ENCODE data around the gene TERT.

The TERT gene

DNA sequence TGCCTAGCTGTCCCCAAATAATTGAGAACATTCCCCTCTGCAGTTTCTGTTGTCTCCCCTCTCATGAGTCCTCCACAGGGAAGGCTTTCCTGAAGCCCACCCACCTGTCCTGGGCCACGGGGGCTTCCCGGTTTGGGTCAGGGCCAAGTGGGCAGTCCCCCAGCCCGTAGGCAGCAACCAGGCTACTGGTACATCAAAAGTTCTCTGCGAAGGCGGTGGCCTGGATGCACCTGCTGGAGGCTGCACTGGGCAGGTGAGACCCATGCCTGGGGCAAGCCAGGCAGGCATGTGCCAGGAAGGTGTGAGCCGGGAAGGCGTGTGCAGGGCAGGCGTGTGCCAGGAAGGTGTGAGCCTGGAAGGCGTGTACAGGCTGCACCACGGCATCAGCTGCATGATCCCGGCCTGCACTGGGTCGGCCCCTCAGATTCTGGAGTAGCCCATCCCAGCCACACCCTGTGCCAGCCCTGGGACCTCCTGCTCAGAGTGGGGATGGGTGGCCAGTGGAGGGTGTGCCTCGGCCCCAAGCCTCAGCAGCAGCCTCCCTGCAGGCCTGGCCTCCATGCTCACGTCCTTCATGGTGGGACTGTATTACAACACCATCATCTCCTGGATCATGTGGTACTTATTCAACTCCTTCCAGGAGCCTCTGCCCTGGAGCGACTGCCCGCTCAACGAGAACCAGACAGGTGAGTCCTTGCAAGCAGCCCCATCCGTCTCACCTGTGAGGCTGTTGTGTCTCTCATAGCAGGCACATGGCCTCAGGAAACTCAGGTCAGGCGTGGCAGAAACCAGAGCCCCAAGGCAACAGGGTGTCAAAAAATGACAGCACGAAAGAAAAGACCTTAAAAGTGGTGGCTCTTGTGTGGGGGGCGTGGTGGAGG is 84.7 kb downstream of the TERT start:
- TF ChIP-seq, protein P1, sequence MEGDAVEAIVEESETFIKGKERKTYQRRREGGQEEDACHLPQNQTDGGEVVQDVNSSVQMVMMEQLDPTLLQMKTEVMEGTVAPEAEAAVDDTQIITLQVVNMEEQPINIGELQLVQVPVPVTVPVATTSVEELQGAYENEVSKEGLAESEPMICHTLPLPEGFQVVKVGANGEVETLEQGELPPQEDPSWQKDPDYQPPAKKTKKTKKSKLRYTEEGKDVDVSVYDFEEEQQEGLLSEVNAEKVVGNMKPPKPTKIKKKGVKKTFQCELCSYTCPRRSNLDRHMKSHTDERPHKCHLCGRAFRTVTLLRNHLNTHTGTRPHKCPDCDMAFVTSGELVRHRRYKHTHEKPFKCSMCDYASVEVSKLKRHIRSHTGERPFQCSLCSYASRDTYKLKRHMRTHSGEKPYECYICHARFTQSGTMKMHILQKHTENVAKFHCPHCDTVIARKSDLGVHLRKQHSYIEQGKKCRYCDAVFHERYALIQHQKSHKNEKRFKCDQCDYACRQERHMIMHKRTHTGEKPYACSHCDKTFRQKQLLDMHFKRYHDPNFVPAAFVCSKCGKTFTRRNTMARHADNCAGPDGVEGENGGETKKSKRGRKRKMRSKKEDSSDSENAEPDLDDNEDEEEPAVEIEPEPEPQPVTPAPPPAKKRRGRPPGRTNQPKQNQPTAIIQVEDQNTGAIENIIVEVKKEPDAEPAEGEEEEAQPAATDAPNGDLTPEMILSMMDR (IDR thresholded peaks at IDR 0.05; ENCODE audit: insufficient read depth, missing control alignments): no peak
- FAIRE-seq (no peak), DNase-seq (ENCODE audit: insufficient read length, low spot score) (no peak)

DNA sequence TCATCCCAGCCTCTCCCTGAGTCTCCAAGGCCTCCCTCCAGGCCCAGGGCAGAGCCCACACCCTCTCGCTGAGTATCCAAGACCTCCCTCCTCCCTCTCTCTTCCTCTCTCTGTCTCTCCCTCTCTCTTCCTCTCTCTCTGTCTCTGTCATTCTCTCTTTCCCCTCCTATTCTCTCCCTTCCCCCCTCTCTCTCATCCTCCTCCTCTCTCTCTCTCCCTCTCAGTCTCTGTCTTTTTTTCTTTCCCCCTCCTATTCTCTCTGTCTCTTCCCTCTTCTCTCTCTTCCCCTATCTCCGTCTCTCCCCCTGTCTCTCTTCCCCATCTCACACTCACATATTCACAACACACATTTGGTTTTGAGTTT is 85.4 kb downstream of the TERT start:
- DNase-seq (ENCODE audit: insufficient read length, low spot score) (no peak), FAIRE-seq (no peak)
- TF ChIP-seq, protein P1 (IDR thresholded peaks at IDR 0.05; ENCODE audit: insufficient read depth, missing control alignments): no peak

DNA sequence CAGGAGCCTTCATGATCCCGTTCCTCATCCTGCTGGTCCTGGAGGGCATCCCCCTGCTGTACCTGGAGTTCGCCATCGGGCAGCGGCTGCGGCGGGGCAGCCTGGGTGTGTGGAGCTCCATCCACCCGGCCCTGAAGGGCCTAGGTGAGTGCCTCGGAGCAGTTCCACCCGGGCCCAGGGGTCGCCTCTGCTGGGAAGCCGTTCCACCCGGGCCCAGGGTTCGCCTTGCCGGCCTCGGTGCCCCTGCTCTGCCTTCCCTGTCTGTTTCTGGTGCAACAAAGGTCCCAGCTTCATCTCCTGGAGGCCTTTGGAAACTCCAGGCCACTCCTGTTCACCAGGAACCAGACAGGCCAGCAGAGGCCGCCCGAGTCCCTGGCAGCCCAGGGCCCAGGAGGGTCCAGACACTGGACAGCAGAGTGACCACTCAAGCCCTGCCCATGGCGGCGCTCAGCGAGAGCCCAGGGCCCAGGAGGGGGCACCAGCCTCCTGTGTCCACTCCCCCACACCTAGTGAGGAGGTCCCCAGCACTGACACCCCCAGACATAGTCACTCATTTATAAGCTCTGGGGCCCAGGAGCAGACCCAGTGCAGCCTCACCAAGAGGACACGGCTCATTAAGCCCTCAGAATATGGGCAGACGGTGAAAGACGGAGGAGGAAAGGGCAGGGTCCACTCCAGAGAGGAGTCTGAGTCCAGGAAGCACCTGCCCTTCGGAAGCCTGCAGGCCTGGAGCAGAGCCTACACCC is 86.0 kb downstream of the TERT start:
- no peak for DNase-seq (ENCODE audit: insufficient read length, low spot score)
- TF ChIP-seq, protein P1 (IDR thresholded peaks at IDR 0.05; ENCODE audit: insufficient read depth, missing control alignments): peak; percentile 34
- FAIRE-seq: no peak

DNA sequence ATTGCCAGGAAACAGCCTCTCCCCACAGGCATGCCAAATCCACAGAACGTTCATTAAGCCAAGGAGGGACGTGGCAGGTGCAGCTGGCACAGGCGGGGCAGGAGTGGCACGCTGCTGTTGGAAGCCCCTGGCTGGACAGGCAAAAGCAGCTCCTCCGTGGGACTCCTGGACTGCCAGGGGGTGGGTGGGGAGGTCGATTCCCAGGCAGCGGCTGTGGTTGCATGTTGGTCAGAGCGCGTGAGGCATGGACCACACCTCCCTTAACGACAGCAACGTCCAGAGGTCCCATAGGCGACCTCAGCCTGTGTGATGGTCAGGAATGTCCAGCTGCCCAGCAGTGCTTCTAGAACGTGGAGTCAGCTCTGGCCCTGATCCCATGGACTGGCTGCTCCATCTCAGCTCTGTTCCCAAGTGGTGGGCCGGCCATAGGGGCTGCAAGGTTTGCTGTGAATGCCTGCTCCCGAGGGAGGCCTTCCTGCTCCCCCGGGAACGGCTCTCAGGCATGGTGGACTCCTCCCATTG is 86.6 kb downstream of the TERT start:
- TF ChIP-seq, protein P1 (IDR thresholded peaks at IDR 0.05; ENCODE audit: insufficient read depth, missing control alignments): no peak
- FAIRE-seq (no peak), DNase-seq (ENCODE audit: insufficient read length, low spot score) (no peak)

DNA sequence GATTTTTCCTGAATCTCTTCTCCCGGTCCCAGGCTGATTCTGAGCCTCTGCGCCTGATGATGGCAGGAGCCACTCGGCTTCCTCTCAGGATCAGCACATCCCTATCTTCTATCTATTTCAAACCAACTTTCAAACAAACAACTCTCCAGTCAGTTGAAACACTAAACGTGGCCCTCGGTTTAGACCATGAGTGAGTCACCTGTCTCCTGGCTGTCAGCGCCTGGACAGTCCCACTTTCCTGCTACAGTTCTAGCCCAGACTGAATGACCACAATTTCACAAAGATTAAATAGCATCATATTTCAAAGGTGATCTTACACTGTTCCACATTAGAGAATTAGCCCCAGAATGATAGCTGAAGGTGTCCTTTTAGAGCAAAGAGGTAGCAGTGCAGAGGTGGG is 87.3 kb downstream of the TERT start:
- DNase-seq (ENCODE audit: insufficient read length, low spot score) (no peak), FAIRE-seq (no peak)
- TF ChIP-seq, protein P1 (IDR thresholded peaks at IDR 0.05; ENCODE audit: insufficient read depth, missing control alignments): no peak

DNA sequence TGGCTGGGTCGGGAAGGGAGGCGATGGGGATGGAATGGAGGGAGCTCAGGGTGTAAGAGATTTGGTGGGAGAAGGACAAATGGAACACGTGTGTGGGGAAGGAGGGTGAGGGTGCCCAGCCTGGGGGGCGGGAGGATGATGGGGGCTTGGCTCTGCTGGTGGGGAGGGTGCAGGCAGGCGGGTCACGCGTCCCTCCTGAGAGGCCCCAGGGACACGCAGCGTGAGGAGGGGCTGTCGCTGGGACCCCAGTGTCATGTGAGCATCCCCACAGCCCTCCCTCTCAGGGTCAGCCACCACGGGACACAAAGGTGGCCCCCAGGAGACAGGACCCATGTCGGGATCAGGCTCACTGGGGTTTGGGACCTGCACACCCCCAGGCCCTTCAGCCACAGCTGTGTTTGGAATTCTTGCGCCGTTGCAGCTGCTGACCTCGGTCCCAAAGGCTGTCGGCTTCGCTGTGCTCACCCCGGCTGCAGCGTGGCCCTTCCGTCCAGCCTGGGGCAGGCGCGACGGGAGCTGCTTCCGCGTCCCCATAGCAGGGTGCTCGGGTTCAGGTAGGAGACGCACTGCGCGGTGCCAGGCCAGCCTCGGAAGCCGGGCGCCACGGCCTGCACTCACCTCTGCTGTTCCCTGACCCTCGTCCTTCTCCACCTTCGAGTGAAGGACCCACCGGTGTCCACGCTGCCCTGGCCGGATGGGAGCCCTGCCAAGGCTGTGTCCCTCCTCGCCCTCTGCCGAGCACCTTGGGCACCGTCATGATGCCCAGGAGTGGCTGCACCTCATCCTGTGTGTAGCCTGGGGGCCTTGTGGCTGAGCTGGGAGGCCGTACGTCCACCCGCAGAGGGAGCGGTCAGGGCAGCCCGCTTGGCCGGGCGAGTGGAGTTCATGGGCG is 88.1 kb downstream of the TERT start:
- FAIRE-seq (no peak), DNase-seq (ENCODE audit: insufficient read length, low spot score) (no peak)
- TF ChIP-seq, protein P1 (IDR thresholded peaks at IDR 0.05; ENCODE audit: insufficient read depth, missing control alignments): no peak
